GM19193 (cell line): ENCODE data around the gene CHST11.

ENCODE experiments used
- POLR2A ChIP-seq: IDR thresholded peaks from 4 replicates; pipeline ENCODE4 v1.6.1; 2011; ENCODE audit not compliant: insufficient read depth, insufficient read length; ENCODE audit errors: extremely low read depth

CHST11 gene

DNA sequence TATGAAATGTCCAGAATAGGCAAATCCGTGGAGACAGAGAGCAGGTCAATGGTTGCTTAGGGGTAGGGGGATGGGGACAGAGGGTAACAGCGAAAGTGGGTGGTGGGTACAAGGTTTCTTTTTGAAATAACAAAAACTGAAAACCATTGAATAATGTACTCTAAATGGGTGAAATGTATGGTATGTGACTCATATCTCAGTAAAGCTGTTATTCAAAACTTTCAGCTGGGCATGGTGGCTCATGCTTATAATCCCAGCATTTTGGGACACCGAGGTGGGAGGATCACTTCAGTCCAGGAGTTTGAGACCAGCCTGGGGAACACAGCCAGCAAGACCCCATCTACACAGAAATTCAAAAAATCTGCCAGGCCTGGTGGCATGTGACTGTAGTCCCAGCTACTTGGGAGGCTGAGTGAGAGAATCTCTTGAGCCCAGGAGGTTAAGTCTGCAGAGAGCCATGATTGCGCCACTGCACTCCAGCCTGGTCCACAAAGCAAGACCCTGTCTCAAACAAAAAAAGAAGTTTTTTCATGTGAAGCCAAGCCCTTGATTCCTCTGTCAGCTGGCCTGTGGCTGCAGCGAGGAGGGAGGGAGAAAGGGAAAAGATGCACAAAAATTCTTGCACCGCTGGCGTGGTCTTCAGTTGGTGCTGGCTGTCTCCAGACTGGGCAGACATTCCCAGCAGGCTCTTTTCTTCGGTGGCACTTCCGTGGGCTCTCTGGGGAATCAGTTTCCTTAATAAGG, 253.1 kb downstream of the CHST11 start:
- TF ChIP-seq POLR2A: no peak

DNA sequence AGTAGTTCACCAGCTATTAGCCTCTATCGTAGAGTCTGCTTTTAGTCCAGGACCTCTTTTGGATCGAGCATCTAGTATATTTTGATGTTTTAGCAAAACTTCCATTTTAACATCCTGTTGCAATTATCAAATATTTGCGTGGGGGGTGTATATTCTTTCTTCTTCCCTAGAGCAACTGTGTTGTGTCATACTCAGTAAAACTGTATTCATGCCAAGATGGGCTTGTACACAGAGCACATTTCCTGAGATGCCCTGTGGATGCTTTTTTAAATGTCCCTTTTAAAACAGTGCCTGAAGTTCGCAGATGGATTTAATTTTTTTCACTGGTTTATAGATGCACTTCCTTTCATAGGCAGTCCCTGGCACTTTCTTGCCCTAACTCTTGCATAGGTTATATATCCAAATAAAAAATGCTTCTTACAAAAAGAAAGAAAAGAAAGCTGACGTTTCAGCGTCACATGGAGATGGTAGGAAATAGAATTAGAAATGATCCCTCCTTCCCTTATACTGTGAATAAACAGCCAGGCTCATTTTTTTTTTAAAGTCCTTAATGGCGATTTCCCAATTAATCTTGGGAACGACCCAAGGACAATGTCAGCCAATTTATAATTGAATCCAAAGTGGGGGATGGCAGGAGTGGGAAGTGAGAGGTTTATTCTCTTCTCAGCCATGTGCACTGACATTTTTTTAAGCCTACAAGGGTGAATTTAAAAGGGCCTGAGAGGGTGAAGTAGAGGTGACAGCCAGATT, 254.4 kb downstream of the CHST11 start:
- no peak for TF ChIP-seq POLR2A

DNA sequence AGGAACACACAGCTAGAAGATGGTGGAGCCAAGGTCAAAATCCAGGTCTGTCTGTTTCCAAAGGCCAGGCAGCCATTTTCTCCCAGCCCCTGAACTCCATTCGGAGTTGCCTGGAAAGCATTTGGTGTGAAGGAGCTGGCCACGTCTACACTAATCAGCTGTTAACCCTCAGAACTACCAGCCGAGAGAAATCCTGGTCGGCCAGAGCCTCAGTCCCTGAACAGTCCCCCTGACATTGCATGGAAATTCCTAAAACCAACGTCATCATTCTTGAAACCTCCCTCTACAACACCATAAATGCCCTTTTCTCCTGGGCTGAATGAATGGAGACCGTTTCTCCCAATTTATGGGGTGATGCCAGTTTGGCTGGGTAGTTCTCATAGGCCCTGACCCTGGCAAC, 255.7 kb downstream of the CHST11 start:
- no peak for TF ChIP-seq POLR2A

DNA sequence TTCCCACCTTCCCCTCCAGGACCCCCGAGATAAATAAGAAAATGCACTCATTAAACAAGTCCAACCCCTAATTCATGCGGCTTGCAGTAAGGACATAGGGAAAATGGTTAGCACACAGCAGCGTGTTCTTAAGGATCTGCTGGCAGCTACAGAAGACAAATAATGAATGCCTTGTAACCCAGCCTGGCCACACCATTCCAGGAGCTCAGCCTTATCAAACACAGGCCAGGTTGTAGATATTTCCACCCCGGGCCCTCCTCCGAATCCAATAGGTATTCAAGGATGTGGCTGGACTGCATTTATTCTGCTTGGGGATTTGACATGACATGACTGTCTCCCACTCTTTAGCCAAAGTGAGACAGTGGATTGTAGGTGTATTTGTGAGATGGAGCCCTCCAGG, 256.2 kb downstream of the CHST11 start:
- no peak for TF ChIP-seq POLR2A

DNA sequence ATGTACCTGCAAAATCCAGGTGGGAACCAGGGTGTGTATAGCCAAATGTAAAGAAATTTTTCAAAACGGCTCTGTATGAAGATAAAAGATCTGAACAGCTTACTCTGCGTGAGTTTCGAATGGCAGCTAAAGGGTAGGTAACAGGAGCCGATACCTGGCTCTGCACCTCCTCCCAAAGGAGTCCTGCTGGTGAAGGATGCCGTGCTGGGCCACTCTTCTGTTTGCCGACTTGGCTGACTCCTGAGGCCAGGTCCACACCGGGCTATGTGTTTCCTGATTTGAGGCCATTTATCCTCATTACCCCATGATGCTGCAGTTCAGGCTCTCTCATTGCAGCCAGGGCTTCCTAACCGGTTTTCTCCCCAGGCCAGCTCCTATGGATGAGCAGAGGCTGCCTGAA, 256.7 kb downstream of the CHST11 start:
- no peak for TF ChIP-seq POLR2A

DNA sequence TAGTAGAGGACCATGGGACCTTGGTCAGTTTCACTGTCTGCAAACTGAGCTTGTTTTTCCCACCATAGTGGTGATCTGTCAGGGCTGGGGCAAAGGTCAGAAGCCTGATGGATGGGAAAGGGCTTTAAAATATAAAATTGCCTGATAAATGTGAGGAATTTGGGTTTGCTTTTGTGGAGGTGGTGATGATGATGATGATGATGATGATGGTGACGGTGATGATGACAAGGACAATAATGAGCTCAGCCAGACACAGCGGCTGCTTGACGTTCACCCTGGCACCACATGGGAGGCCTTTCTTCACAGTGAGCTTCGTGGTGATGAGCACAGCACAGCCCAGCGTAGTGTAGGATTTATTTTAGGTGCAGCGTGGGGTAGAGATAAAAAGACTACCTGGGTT, 257.6 kb downstream of the CHST11 start:
- TF ChIP-seq POLR2A: no peak

DNA sequence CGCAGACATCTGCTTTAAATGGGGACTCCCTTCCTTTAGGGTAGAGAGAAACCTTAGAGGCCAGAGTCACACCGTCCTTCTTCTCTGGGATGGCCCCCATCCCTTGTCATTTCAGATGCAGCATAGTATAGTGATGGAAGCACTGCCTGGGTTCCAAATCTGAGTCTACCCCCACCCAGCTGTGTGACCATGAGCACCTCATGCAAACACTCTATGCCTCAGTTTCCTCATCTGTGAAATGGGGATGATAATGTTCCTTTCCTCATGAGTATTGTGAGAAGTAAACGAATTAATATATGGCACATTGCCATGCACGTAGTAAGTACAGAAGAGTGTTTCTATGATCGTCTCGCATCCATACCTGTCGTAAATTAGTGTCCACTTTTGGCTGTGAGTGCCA, 259.4 kb downstream of the CHST11 start:
- TF ChIP-seq POLR2A: no peak

DNA sequence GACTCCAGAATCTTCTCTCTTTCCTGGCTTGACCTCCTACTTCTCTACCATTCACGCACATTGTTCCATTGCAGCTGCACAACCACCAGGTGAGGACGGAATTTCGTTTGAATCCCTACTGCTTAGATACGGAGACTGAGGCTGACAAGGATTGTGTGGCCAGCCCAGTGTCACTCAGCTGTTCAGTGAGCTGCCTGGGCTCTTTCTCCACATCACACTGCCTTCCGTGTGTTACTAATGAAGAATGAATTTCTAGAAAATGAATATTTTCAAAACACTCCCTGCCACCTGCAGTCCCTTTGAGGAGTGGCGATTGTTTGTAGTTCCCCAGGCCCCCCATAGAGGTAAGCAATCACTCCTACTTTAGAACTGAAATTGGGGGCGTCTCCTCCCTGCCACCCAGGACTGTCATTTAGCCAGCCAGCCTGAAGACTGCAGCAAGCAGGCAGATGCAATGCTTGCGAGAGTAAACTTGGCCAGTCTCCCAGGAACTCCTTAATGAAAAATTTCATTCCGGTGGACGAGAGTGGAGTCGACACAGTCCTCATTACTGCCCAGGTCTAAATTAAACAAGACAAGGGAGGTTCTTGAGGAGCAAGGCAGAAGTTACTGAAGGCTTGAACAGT, 261.7 kb downstream of the CHST11 start:
- no peak for TF ChIP-seq POLR2A

DNA sequence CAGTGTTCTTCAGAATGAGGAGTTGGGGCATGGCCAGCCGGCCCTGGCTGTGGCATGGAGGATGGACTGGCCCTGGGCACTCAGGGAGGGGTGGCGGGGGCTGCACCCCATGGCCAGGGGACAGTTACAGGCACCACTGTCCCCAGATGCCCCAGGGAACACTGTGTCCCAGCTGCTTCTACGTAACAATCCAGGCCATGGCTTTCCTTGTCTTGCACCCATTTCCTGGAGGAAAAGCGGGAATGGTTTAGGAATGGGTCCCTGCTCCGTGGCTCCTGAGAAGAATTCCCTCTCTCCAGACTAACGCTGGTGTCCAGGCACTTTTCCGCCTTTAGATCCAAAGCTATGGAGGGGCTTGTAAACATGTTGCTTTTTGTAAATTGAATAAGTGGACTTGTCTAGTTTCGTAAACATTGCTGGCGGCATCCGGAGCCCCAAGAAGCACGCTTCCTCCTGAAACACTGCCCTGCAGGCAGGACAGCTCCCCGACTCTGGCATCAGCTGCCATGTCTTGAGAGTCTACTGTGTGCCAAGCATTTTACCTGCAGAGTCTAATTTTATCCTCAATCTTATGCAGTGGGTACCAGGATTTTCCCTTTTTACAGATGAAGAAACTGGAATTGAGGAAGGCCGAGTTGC, 263.1 kb downstream of the CHST11 start:
- no peak for TF ChIP-seq POLR2A

DNA sequence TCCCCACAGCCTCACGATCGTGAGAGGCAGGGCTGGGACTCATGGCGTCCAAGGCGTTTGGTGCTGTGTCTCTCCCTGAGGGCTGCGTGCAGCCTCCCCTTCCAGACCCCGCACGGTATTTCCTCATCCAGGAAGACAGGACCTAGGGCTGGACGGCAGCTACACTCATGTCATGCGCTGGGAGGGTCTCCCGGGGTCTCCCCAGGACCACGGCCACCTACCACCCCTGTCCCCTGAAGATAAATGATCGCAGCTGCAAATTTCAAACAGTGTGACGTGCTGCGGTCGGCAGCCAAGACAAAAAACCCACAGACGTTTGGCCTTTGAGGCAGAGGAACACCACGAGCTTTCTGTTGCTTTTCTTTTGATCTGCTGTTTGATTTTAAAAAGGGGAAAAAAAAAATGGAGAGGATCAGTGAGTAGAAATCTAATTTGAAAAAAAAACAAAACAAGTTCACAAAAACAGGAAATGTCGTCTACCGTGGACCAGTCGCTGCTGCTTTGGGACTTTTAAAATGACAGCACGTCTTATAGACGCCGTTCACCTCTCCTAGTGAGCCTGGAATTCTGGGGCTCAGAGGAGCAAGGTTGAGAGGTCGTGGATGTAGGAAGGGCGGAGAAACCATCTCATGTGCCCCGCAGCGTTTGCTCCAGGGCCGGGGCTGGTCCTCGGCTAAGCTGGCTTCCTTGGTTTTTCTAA, 263.7 kb downstream of the CHST11 start:
- TF ChIP-seq POLR2A: no peak

DNA sequence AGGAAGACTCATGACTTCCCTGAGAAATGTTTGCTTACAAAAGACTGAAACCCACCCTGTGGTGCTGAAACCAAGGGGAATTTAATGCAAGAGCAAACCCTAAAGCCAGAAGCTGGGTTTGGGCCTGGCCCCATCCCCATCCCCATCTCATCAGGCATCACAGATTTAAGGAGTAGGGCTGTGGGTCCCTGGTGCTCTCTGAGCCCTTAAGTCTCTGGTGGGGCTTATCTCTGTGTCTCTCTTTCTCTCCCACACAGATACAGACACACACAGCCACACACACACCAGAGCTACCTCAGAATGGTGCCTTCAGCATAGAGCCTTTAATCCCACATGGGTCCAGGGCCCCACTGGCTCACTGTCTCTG, 264.3 kb downstream of the CHST11 start:
- no peak for TF ChIP-seq POLR2A

DNA sequence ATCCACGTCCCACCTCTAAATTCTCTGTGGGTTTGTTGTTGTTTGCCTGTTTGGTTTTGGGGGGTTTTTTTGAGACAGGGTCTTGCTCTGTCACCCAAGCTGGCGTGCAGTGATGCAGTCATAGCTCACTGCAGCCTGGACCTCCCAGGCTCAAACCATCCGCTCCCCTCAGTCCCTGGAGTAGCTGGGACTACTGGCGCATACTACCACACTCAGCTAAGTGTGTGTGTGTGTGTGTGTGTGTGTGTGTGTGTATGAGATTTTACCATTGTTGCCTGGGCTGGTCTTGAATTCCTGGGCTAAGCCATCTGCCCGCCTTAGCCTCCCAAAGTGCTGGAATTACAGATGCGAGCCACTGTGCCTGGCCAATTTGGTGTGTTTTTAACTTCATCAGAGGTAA, 265.2 kb downstream of the CHST11 start:
- no peak for TF ChIP-seq POLR2A

DNA sequence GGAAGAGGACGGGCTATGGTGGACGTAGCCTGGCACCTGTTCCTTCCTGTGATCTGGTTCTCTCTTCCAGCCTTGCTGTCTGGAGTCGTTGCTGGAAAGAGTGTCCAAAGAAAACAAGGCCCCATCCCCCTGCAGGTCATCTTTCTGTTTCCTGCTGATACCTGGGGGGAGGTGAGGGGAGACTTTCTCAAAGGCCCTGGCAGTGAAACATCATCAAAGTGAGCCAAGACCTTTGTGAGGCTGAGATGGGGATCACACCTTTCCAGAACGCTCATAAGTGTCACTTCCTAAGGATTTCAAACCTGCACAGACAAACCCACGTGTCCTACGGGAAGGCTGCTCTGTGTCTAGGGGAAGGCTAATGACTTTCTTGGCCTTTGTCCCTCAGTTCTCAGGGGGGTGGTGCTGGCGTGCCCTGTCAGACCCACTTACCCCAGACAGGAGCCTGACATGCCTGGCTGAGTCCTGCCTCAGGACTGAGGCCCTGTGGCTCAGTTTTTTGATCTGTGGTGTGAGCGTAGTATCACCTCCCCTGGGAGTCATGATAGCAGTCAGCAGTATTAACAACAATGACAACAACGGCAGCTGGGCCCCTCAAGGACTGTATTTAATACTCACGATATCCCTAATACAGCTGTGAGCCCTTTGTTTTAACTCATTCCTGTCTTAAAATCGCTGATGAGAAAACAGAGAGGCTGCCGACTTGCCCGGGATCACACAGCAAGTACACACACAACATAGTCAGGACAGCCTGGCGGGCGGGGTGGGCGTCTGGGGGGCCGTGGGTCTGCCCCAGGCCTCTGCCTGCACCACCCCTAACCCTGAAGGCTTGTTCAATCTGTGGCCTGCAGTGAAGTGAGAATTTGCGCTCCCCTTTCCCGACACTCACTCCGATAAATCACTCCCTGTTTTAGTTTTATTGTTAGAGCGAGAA, 266.1 kb downstream of the CHST11 start:
- no peak for TF ChIP-seq POLR2A

DNA sequence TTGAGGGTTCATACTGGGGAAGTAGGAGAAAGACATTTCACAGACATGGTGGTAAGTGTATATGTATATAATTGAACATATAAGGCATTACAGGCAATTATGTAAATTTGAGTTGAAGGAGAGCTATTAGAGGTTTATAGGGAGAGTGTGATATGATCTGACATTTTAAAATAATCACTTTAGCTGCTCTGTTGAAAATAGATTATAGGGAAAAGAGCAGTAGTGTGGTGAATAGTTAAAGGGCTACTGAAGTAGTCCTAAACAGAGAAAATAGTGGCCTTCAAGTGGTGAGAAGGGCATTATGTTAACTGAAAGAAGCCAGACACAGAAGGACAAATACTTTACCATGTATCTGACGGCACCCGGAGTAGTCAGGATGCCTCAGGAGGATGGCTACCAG, 267.1 kb downstream of the CHST11 start:
- TF ChIP-seq POLR2A: no peak
